H1 (cell line): ENCODE measurements around the gene H2BK1. TPM values are rescaled to one million over a fixed set of nuclear protein-coding genes. Genes with fewer than 3 reads are reported as not detected.

Experiments
- CTCF ChIA-PET: fragments of 300-600 bp; sonication (Branson Sonifier 250); formaldehyde crosslinking; loops from one replicate; lab custom pipeline; 2021; ENCODE audit not compliant: partially characterized antibody; lab: Charles Lee
- POLR2A ChIA-PET: fragments of 300-600 bp; sonication (Branson Sonifier 250); formaldehyde crosslinking; loops from one replicate; lab custom pipeline; 2021; ENCODE audit warnings: inconsistent platforms; ENCODE audit not compliant: partially characterized antibody; lab: Charles Lee
- DNase-seq, 2 experiments: peaks; one replicate each; pipeline versions ENCODE4 v3.0.0 to v3.0.0-alpha.2; 2010 to 2022; ENCODE audit warnings: low spot score in 2 of 2, low read depth in 1 of 2, mixed read lengths in 1 of 2
- FAIRE-seq: peaks from 2 replicates; lab custom pipeline; 2011; peaks lifted over from hg19 to GRCh38; lab: Jason Lieb, UNC
- H2AFZ ChIP-seq: 2 replicates; pipeline ENCODE4 v1.8.1; 2012; ENCODE audit warnings: low read length, inconsistent platforms
- H2AK5ac ChIP-seq: 2 replicates; pipeline ENCODE4 v1.6.1; 2013; ENCODE audit warnings: low read depth, low read length
- H2BK120ac ChIP-seq: replicated peaks from 2 replicates; pipeline ENCODE3; 2013; ENCODE audit warnings: low read depth, low read length, inconsistent platforms
- H2BK12ac ChIP-seq: 2 replicates; pipeline ENCODE4 v1.6.1; 2013; ENCODE audit warnings: low read depth, low read length
- H2BK15ac ChIP-seq: 2 replicates; pipeline ENCODE4 v1.6.1; 2013; ENCODE audit warnings: low read length
- H2BK20ac ChIP-seq: 2 replicates; pipeline ENCODE4 v1.6.1; 2013; ENCODE audit warnings: low read length
- H2BK5ac ChIP-seq: 2 replicates; pipeline ENCODE4 v1.6.1; 2013; ENCODE audit warnings: low read depth, low read length
- H3K14ac ChIP-seq: 2 replicates; pipeline ENCODE4 v1.6.1; 2013; ENCODE audit warnings: inconsistent platforms; ENCODE audit not compliant: insufficient read length
- H3K18ac ChIP-seq: 2 replicates; pipeline ENCODE4 v1.6.1; 2013; ENCODE audit warnings: low read length; ENCODE audit errors: extremely low read depth
- H3K23ac ChIP-seq: 2 replicates; pipeline ENCODE4 v1.6.1; 2013; ENCODE audit warnings: inconsistent platforms; ENCODE audit not compliant: insufficient read length
- H3K23me2 ChIP-seq: 2 replicates; pipeline ENCODE4 v1.6.1; 2013; ENCODE audit warnings: low read depth, low read length
- H3K27ac ChIP-seq: 2 replicates; pipeline ENCODE4 v1.6.1; 2011; ENCODE audit warnings: low read depth, low read length, inconsistent platforms
- H3K27me3 ChIP-seq, 4 experiments: replicated peaks in 1 of 4; 1 replicate in 1 of 4; 2 replicates in 3 of 4; pipeline versions ENCODE4 v1.6.1 to v1.8.1; 2011 to 2013; ENCODE audit warnings: low read length in 3 of 4, mild to moderate bottlenecking in 3 of 4, inconsistent platforms in 2 of 4, mixed read lengths in 2 of 4, moderate library complexity in 1 of 4; ENCODE audit not compliant: control insufficient read depth in 3 of 4, insufficient read depth in 3 of 4; ENCODE audit errors: extremely low read depth in 1 of 4
- H3K36me3 ChIP-seq, 4 experiments: 2 replicates each; pipeline versions ENCODE4 v1.6.1 to v1.8.1; 2011 to 2013; ENCODE audit warnings: mild to moderate bottlenecking in 4 of 4, low read length in 3 of 4, moderate library complexity in 2 of 4, control low read depth in 1 of 4, inconsistent platforms in 1 of 4; ENCODE audit not compliant: insufficient read depth in 4 of 4, control insufficient read depth in 2 of 4
- H3K4ac ChIP-seq: replicated peaks from 2 replicates; pipeline ENCODE3; 2013; ENCODE audit warnings: low read length, low read depth, mixed read lengths, inconsistent platforms; ENCODE audit not compliant: insufficient read length
- H3K4me1 ChIP-seq, 4 experiments: replicated peaks in 1 of 4; 1 replicate in 1 of 4; 2 replicates in 3 of 4; pipeline versions ENCODE4 v1.6.1 to v1.8.1; 2011 to 2013; ENCODE audit warnings: low read length in 3 of 4, inconsistent platforms in 2 of 4, mixed read lengths in 1 of 4; ENCODE audit not compliant: insufficient read depth in 4 of 4, control insufficient read depth in 3 of 4
- H3K4me2 ChIP-seq, 2 experiments: 2 replicates each; pipeline versions ENCODE4 v1.6.1 to v1.8.1; 2011 to 2013; ENCODE audit warnings: low read depth in 2 of 2, low read length in 2 of 2, control low read depth in 1 of 2, inconsistent platforms in 1 of 2, mild to moderate bottlenecking in 1 of 2; ENCODE audit not compliant: insufficient read depth in 1 of 2
- H3K4me3 ChIP-seq, 4 experiments: fragments of 200-600, 300-600 bp in 1 of 4; sonication (generic), shearing (Covaris generic), sonication (Bioruptor Twin) in 1 of 4; 2 replicates each; pipeline versions ENCODE4 v1.5.1 to v1.8.1; 2011 to 2016; ENCODE audit warnings: low read length in 4 of 4, low read depth in 3 of 4, control low read depth in 2 of 4, inconsistent platforms in 2 of 4, mild to moderate bottlenecking in 2 of 4, mixed read lengths in 1 of 4, moderate library complexity in 1 of 4; ENCODE audit not compliant: insufficient read depth in 2 of 4; ENCODE audit errors: extremely low read depth in 1 of 4
- H3K56ac ChIP-seq: replicated peaks from 2 replicates; pipeline ENCODE3; 2013; ENCODE audit warnings: low read depth, mild to moderate bottlenecking, mixed read lengths, low read length, inconsistent platforms; ENCODE audit not compliant: insufficient read length
- H3K79me1 ChIP-seq: 2 replicates; pipeline ENCODE4 v1.6.1; 2013; ENCODE audit warnings: low read depth, low read length, control low read depth
- H3K79me2 ChIP-seq, 2 experiments: 2 replicates each; pipeline versions ENCODE4 v1.6.1 to v1.8.1; 2012 to 2013; ENCODE audit warnings: low read length in 2 of 2, mild to moderate bottlenecking in 2 of 2, inconsistent platforms in 1 of 2; ENCODE audit not compliant: insufficient read depth in 2 of 2, control insufficient read depth in 1 of 2
- H3K9ac ChIP-seq, 4 experiments: replicated peaks in 1 of 4; 1 replicate in 1 of 4; 2 replicates in 3 of 4; pipeline versions ENCODE4 v1.6.1 to v1.8.1; 2011 to 2013; ENCODE audit warnings: low read depth in 3 of 4, low read length in 3 of 4, control low read depth in 2 of 4, mild to moderate bottlenecking in 2 of 4, moderate library complexity in 2 of 4, inconsistent platforms in 1 of 4; ENCODE audit errors: extremely low read depth in 1 of 4
- H3K9me3 ChIP-seq, 2 experiments: 2 replicates each; pipeline versions ENCODE4 v1.6.1 to v1.8.1; 2012 to 2013; ENCODE audit warnings: mild to moderate bottlenecking in 2 of 2, moderate library complexity in 2 of 2, control low read depth in 1 of 2, inconsistent platforms in 1 of 2, low read depth in 1 of 2, low read length in 1 of 2, mixed read lengths in 1 of 2; ENCODE audit not compliant: insufficient read depth in 2 of 2
- H4K20me1 ChIP-seq, 2 experiments: replicated peaks in 1 of 2; 2 replicates each; pipeline versions ENCODE3 to v1.8.1; 2011 to 2013; ENCODE audit warnings: inconsistent platforms in 2 of 2, low read length in 2 of 2, mild to moderate bottlenecking in 1 of 2; ENCODE audit not compliant: insufficient read depth in 2 of 2, control insufficient read depth in 1 of 2
- H4K5ac ChIP-seq: 2 replicates; pipeline ENCODE4 v1.6.1; 2013; ENCODE audit warnings: low read length, low read depth, mixed read lengths, inconsistent platforms; ENCODE audit not compliant: insufficient read length
- H4K8ac ChIP-seq: 2 replicates; pipeline ENCODE4 v1.8.0; 2013; ENCODE audit warnings: mild to moderate bottlenecking, moderate library complexity, low read length, inconsistent platforms; ENCODE audit not compliant: insufficient read depth; ENCODE audit errors: extremely low read depth
- H4K91ac ChIP-seq: replicated peaks from 2 replicates; pipeline ENCODE3; 2013; ENCODE audit warnings: low read length, mixed read lengths, inconsistent platforms; ENCODE audit not compliant: insufficient read length
- BRCA1 ChIP-seq: IDR thresholded peaks from 2 replicates; pipeline ENCODE4 v1.6.1; 2012; ENCODE audit warnings: low read depth, low read length, improper control_type of control experiment
- CREB1 ChIP-seq: IDR thresholded peaks from 2 replicates; pipeline ENCODE4 v1.6.1; 2012; ENCODE audit warnings: inconsistent platforms
- HDAC6 ChIP-seq: IDR thresholded peaks from one replicate; pipeline ENCODE4 v1.7.1; 2012; ENCODE audit warnings: low read depth, mild to moderate bottlenecking, inconsistent platforms, low read length, moderate library complexity
- JUND ChIP-seq: IDR thresholded peaks from 2 replicates; pipeline ENCODE4 v1.6.1; 2011; ENCODE audit warnings: mild to moderate bottlenecking, improper control_type of control experiment, low read length
- KDM1A ChIP-seq: fragments of 200-600, 300-600 bp; sonication (generic); IDR thresholded peaks from 2 replicates; pipeline ENCODE4 v1.7.1; 2016; ENCODE audit warnings: mild to moderate bottlenecking, low read length, borderline replicate concordance
- KDM5A ChIP-seq: fragments of 200-600 bp; IDR thresholded peaks from 2 replicates; pipeline ENCODE4 v1.7.1; 2012; ENCODE audit warnings: mild to moderate bottlenecking, low read length, inconsistent platforms, mixed read lengths
- POU5F1 ChIP-seq: IDR thresholded peaks from 2 replicates; pipeline ENCODE4 v1.6.1; 2011; ENCODE audit warnings: low read depth, mild to moderate bottlenecking, low read length, moderate library complexity
- SIRT6 ChIP-seq: IDR thresholded peaks from one replicate; pipeline ENCODE4 v1.7.1; 2012; ENCODE audit warnings: low read length, inconsistent platforms
- TBP ChIP-seq: IDR thresholded peaks from 2 replicates; pipeline ENCODE4 v1.6.1; 2011; ENCODE audit warnings: low read depth, low read length, improper control_type of control experiment
- ZNF274 ChIP-seq: IDR thresholded peaks from 2 replicates; pipeline ENCODE4 v1.7.0; 2012; ENCODE audit warnings: low read length, borderline replicate concordance; ENCODE audit errors: extremely low read depth
- WGBS, 2 experiments: shearing (Covaris generic) in 1 of 2; methylation state at CpG; one replicate each; pipeline versions ENCODE4 v1.1.6 to v1.1.7; 2013 to 2015; ENCODE audit warnings: low lambda C conversion rate in 2 of 2, mixed read lengths in 2 of 2, inconsistent platforms in 1 of 2, low coverage in 1 of 2, missing lambda C conversion rate in 1 of 2; ENCODE audit not compliant: insufficient replicate concordance in 2 of 2, insufficient coverage in 1 of 2, insufficient read length in 1 of 2; ENCODE audit errors: extremely low coverage in 1 of 2, missing lambda C conversion rate in 1 of 2; 5-methylcytosine and 5-hydroxymethylcytosine counted together
- polyA plus RNA-seq, 7 experiments: library from polyadenylated mRNA; depleted of rRNA in 3 of 7; stranded (reverse) in 5 of 7; unstranded in 2 of 7; fragments of >200 nt in 5 of 7; fragments of 200-250 nt in 2 of 7; gene quantifications; 1 replicate in 5 of 7; 2 replicates in 1 of 7; 4 replicates in 1 of 7; pipeline versions ENCODE4 v1.2.1 to v1.2.3, GENCODE V29; 2011 to 2013; ENCODE audit warnings: missing spikeins in 2 of 7, mixed read lengths in 2 of 7
- total RNA-seq: library from RNA; stranded (reverse); fragmentation: NEBNext Ultra II Directional; extraction: Animal tissue kit (Norgen Biotek cat#: 25700); gene quantifications from 2 replicates; pipeline ENCODE4 v1.2.1, GENCODE V29; 2021
- TF ChIP-seq, protein P1 (sequence below), 3 experiments: IDR thresholded peaks; 1 replicate in 2 of 3; 2 replicates in 1 of 3; pipeline versions ENCODE4 v1.5.1 to v1.6.1; 2011; ENCODE audit warnings: low read length in 3 of 3, mild to moderate bottlenecking in 3 of 3, inconsistent platforms in 2 of 3, low read depth in 1 of 3, moderate library complexity in 1 of 3; ENCODE audit not compliant: insufficient read depth in 1 of 3; ENCODE audit errors: control extremely low read depth in 1 of 3
- TF ChIP-seq, protein P2 (sequence below): IDR thresholded peaks from 2 replicates; pipeline ENCODE4 v1.6.1; 2012; ENCODE audit warnings: inconsistent platforms

H2BK1 gene
- total and polyA plus RNA-seq, 2 of the 8 experiments (the other 6 are each of a cell fraction or from before 2014, with no cell fraction given) = not detected

DNA sequence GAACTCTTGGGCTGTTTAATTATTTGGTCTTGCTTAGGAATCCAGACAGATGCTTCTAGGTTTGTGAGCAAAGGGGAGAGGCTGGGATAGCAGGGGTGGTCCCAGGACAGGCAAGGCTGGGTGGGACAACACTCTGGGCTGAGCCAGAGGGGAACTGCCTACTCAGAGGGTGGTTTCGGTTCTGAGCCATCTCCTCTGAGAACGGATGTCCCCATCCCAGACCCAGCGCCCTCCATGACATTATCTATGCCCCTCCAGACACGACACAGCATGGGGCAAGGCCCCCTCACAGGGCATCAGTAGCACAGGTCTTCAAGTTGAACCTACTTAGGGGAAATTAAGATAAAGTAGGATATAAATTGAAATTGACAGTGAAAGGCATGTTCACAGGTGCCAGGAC is 30.3 kb downstream of the H2BK1 start:
- CTCF ChIA-PET = interaction anchor here (1.2 to 7.4 kb wide), 7 partner anchors 8 to 168 kb away, joined by 3 to 52 read pairs (median 4); no protein-coding TSS in a partner anchor
- no peak overlapping the region for H3K27ac ChIP-seq
- TF ChIP-seq, protein P1, sequence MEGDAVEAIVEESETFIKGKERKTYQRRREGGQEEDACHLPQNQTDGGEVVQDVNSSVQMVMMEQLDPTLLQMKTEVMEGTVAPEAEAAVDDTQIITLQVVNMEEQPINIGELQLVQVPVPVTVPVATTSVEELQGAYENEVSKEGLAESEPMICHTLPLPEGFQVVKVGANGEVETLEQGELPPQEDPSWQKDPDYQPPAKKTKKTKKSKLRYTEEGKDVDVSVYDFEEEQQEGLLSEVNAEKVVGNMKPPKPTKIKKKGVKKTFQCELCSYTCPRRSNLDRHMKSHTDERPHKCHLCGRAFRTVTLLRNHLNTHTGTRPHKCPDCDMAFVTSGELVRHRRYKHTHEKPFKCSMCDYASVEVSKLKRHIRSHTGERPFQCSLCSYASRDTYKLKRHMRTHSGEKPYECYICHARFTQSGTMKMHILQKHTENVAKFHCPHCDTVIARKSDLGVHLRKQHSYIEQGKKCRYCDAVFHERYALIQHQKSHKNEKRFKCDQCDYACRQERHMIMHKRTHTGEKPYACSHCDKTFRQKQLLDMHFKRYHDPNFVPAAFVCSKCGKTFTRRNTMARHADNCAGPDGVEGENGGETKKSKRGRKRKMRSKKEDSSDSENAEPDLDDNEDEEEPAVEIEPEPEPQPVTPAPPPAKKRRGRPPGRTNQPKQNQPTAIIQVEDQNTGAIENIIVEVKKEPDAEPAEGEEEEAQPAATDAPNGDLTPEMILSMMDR (IDR thresholded peaks at IDR 0.05; ENCODE audit: control extremely low read depth in 1 of 3, insufficient read depth in 1 of 3, low read depth in 1 of 3, low read length in 3 of 3) = no peak
- TF ChIP-seq CREB1 = no peak
- TF ChIP-seq ZNF274 = no peak
- TF ChIP-seq TBP = no peak
- TF ChIP-seq KDM5A = no peak
- no peak for TF ChIP-seq BRCA1
- no peak for TF ChIP-seq JUND
- TF ChIP-seq HDAC6 = no peak
- TF ChIP-seq, protein P2, sequence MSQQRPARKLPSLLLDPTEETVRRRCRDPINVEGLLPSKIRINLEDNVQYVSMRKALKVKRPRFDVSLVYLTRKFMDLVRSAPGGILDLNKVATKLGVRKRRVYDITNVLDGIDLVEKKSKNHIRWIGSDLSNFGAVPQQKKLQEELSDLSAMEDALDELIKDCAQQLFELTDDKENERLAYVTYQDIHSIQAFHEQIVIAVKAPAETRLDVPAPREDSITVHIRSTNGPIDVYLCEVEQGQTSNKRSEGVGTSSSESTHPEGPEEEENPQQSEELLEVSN = no peak
- TF ChIP-seq SIRT6 = no peak
- no peak for TF ChIP-seq KDM1A
- TF ChIP-seq POU5F1 = no peak

More for the DNA sequence above, 30.3 kb downstream of the H2BK1 start:
- H4K91ac ChIP-seq = no peak overlapping the region
- H3K4ac ChIP-seq = no peak overlapping the region
- no peaks in the 10 kb centered on the region for H3K23me2 ChIP-seq
- H3K18ac ChIP-seq = no peak overlapping the region
- FAIRE-seq (no peak), DNase-seq (no peak)
- H2AFZ ChIP-seq = no peak overlapping the region
- no peak overlapping the region for H3K56ac ChIP-seq
- H2BK120ac ChIP-seq = no peak overlapping the region
- H2BK5ac ChIP-seq = no peak overlapping the region
- H2AK5ac ChIP-seq = no peak overlapping the region
- H3K36me3 ChIP-seq = no peaks in the 10 kb centered on the region
- no peak overlapping the region for H3K4me3 ChIP-seq
- no peak overlapping the region; the same call in 1 of the 2 replicates for H4K8ac ChIP-seq
- no peak overlapping the region for H2BK12ac ChIP-seq
- no peak overlapping the region for H2BK15ac ChIP-seq
- H3K4me2 ChIP-seq = no peak overlapping the region
- H3K9me3 ChIP-seq = no peaks in the 10 kb centered on the region
- H2BK20ac ChIP-seq = no peak overlapping the region
- 89% methylated on average over 4 of the region's 4 CpGs; no CpG with 5 or more reads in 1 of the 2 experiments for WGBS, 2 experiments
- no peak overlapping the region for H3K14ac ChIP-seq
- H4K5ac ChIP-seq = no peak overlapping the region
- peaks cover 0 to 13% (median 8%) of the 10 kb centered on the region in 4 experiments; a peak in 6 of 7 replicates for H3K27me3 ChIP-seq
- no peaks in the 10 kb centered on the region for H3K79me1 ChIP-seq
- POLR2A ChIA-PET = interaction anchor here (1.0 kb wide), 1 partner anchor 41 kb away, joined by 3 read pairs; no protein-coding TSS in a partner anchor
- H3K9ac ChIP-seq = no peak overlapping the region
- H3K23ac ChIP-seq = no peak overlapping the region
- no peaks in the 10 kb centered on the region for H3K79me2 ChIP-seq
- peaks cover 0 to 1% of the 10 kb centered on the region in 2 experiments for H4K20me1 ChIP-seq
- no peaks in the 10 kb centered on the region; a peak in 1 of 7 replicates for H3K4me1 ChIP-seq
